Esophagus muscularis mucosa (tissue), 4 donors: ENCODE data around the gene TMA7B. TPM values are rescaled to one million over a fixed set of nuclear protein-coding genes. Genes with fewer than 3 reads are reported as not detected.
A peak's percentile ranks its signal among the peaks of the same experiment; 100 is the strongest.

Experiments
- DNase-seq: peaks from one replicate; pipeline ENCODE4 v3.0.0-alpha.2; 2017; ENCODE audit errors: extremely low spot score
- H3K27ac ChIP-seq, 4 donors: fragments of 200-600 bp; sonication (generic); replicated peaks in 1 of 4; 1 replicate in 3 of 4; 2 replicates in 1 of 4; pipeline ENCODE4 v1.5.1; 2016 to 2019; ENCODE audit warnings: mild to moderate bottlenecking in 1 of 4
- H3K27me3 ChIP-seq, 4 donors: fragments of 200-600 bp; sonication (generic); one replicate each; pipeline versions ENCODE4 v1.5.1 to v1.6.0; 2016 to 2019
- H3K36me3 ChIP-seq, 4 donors: fragments of 200-600 bp; sonication (generic); one replicate each; pipeline ENCODE4 v1.5.1; 2016 to 2019
- H3K4me1 ChIP-seq, 4 donors: fragments of 200-600 bp; sonication (generic); one replicate each; pipeline ENCODE4 v1.5.1; 2016 to 2019
- H3K4me3 ChIP-seq, 4 donors: fragments of 200-600 bp; sonication (generic); 1 replicate in 2 of 4; 2 replicates in 2 of 4; pipeline ENCODE4 v1.5.1; 2016 to 2019; ENCODE audit warnings: mild to moderate bottlenecking in 4 of 4, moderate library complexity in 1 of 4
- H3K9me3 ChIP-seq, 4 donors: fragments of 200-600 bp; sonication (generic); 1 replicate in 3 of 4; 2 replicates in 1 of 4; pipeline ENCODE4 v1.5.1; 2016 to 2019
- EP300 ChIP-seq: sonication (generic); formaldehyde crosslinking; IDR thresholded peaks from one replicate; pipeline ENCODE4 v1.6.1; 2017; ENCODE audit warnings: antibody characterized with exemption
- POLR2A ChIP-seq: fragments of 450-650 bp; IDR thresholded peaks from one replicate; pipeline ENCODE4 v1.6.1; 2017; ENCODE audit warnings: antibody characterized with exemption, moderate library complexity, mild to moderate bottlenecking, low read depth
- POLR2AphosphoS5 ChIP-seq, 2 donors: sonication (generic); formaldehyde crosslinking; IDR thresholded peaks; one replicate each; pipeline ENCODE4 v1.6.1; 2017; ENCODE audit warnings: antibody characterized with exemption in 2 of 2
- WGBS: methylation state at CpG from one replicate; pipeline ENCODE4 v1.1.5; 2018; 5-methylcytosine and 5-hydroxymethylcytosine counted together
- intact Hi-C: fragments of 100-400 bp; cut with DNase I; formaldehyde crosslinking; loops from one replicate; pipeline ENCODE4 v1.15.1; 2023
- total RNA-seq, 4 donors: library from RNA; depleted of rRNA; stranded (reverse); fragments of >200 nt; gene quantifications; one replicate each; pipeline versions ENCODE4 v1.1.0 to v1.2.1, GENCODE V29; 2016
- TF ChIP-seq, protein P1 (sequence below), 3 experiments: fragments of 200-600 bp in 2 of 3; fragments of 450-650 bp in 1 of 3; sonication (generic) in 2 of 3; IDR thresholded peaks; one replicate each; pipeline ENCODE4 v1.5.1; 2017 to 2019; ENCODE audit warnings: antibody characterized with exemption in 3 of 3, mild to moderate bottlenecking in 2 of 3, moderate library complexity in 1 of 3

TMA7B gene
- total RNA-seq, 4 donors from 2014 or later, result not detected

DNA sequence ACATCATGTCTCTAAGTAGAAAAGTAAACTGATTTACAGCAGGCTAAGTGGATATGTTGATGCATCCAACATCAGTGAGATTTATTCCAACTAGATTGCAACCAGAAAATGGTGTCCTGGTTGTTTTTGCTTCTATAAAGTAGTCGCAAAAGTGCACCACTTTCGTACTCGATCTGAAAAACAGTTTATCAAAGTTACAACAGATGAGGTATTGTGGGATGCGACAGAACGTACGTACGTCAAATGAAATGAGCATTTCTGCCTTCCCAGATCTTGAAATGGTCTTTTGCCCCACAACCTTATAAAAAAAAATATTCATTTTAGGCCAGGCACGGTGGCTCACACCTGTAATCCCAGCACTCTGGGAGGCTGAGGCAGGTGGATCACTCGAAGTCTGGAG, 45.6 kb upstream of the TMA7B start:
- TF ChIP-seq, protein P1, sequence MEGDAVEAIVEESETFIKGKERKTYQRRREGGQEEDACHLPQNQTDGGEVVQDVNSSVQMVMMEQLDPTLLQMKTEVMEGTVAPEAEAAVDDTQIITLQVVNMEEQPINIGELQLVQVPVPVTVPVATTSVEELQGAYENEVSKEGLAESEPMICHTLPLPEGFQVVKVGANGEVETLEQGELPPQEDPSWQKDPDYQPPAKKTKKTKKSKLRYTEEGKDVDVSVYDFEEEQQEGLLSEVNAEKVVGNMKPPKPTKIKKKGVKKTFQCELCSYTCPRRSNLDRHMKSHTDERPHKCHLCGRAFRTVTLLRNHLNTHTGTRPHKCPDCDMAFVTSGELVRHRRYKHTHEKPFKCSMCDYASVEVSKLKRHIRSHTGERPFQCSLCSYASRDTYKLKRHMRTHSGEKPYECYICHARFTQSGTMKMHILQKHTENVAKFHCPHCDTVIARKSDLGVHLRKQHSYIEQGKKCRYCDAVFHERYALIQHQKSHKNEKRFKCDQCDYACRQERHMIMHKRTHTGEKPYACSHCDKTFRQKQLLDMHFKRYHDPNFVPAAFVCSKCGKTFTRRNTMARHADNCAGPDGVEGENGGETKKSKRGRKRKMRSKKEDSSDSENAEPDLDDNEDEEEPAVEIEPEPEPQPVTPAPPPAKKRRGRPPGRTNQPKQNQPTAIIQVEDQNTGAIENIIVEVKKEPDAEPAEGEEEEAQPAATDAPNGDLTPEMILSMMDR (IDR thresholded peaks at IDR 0.05), result no peak
- TF ChIP-seq POLR2AphosphoS5 (IDR thresholded peaks at IDR 0.05) (no peak), EP300 (no peak), POLR2A (no peak)
- no peak for DNase-seq
- Histone ChIP-seq H3K4me3 (no peak overlapping the region), H3K27ac (no peak overlapping the region), H3K27me3 (peaks cover 0 to 15% (median 0%) of the 10 kb centered on the region in 4 donors), H3K36me3 (no peaks in the 10 kb centered on the region), H3K9me3 (no peaks in the 10 kb centered on the region), H3K4me1 (peaks cover 6 to 21% (median 19%) of the 10 kb centered on the region in 4 donors)
- 93% methylated on average over 9 of the region's 9 CpGs for WGBS
- intact Hi-C loops, result no loop called here

DNA sequence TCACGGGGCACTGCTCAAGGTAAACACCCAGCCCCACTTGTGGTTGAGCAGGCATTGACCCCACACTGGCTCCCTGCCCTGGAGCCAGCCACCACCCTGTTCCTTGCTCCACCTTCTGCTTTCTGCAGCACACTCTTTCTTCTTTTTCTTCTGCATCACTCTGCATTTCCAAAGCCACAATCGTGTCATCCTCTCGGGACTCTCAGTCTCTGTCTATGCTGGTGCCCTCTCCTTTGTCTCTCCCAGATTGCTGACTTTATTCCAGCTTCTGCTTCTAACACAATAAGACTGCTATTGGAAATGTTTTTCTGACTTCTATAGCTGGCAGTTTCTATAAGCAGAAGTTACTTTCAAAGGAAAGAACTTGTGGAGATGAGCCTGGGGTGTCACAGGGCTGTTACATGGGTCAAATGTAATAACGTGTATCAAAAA, 44.9 kb upstream of the TMA7B start:
- no peak overlapping the region for H3K4me3 ChIP-seq
- intact Hi-C loops, result no loop called here
- H3K27ac ChIP-seq, result no peak overlapping the region
- H3K9me3 ChIP-seq, result no peaks in the 10 kb centered on the region
- H3K27me3 ChIP-seq, result peaks cover 0 to 10% (median 0%) of the 10 kb centered on the region in 4 donors
- no peaks in the 10 kb centered on the region for H3K36me3 ChIP-seq
- H3K4me1 ChIP-seq, result peaks cover 6 to 21% (median 20%) of the 10 kb centered on the region in 4 donors
- 73% methylated on average over 4 of the region's 4 CpGs for WGBS
- TF ChIP-seq POLR2AphosphoS5 (IDR thresholded peaks at IDR 0.05) (no peak), POLR2A (no peak), EP300 (no peak)
- TF ChIP-seq, protein P1 (IDR thresholded peaks at IDR 0.05), result no peak
- DNase-seq, result peak; percentile 68

DNA sequence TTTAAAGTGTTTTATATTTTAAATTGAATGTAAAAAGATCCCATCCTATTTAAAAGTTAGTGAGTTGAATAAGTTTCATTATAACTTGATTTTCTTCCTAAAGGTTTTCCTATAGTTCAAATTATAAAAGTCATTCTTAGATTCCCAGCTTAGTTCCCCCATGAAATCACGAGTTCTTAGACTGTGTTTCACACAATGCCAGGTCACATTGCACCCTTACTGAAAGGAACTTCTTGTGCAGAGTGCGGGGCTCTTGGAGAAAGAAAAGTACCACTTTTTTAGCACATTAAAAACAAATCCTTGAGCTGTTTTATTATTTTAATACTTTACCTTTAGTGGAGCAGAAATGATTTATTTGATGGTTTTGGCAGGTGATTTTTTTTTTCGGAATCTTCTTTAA, 43.7 kb upstream of the TMA7B start:
- Histone ChIP-seq H3K27ac (no peak overlapping the region), H3K27me3 (peaks cover 0 to 10% (median 0%) of the 10 kb centered on the region in 4 donors), H3K4me3 (no peak overlapping the region), H3K4me1 (peaks cover 6 to 33% (median 26%) of the 10 kb centered on the region in 4 donors), H3K36me3 (no peaks in the 10 kb centered on the region), H3K9me3 (no peaks in the 10 kb centered on the region)
- no peak for TF ChIP-seq POLR2AphosphoS5 (IDR thresholded peaks at IDR 0.05)
- TF ChIP-seq, protein P1 (IDR thresholded peaks at IDR 0.05), result no peak
- TF ChIP-seq EP300, result no peak
- TF ChIP-seq POLR2A, result no peak
- DNase-seq, result no peak
- intact Hi-C loops, result no loop called here
- 79% methylated on average over 3 of the region's 3 CpGs for WGBS

DNA sequence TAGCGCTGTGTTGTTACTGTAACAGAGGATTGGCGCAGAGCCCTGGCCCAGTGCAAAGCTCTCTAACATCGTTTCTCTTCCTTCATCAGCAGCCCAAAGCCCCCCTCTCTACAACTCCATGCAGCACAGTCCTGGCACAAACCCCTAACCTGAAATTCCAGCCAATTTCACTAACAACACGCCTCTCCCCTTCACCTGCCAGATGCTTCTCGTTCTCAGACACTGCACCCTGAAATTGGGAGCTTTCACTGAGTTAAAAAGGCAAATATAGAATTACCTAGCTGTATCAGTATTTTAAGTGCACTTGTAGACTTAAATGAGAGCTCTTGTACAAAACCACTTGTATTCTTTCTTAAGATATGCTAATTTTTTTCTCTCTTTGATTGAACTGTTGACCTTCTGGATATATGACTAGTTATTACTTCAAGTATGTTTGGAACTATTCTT, 43.0 kb upstream of the TMA7B start:
- H3K27ac ChIP-seq, result no peak overlapping the region
- peak; percentile 68 for DNase-seq
- 57% methylated on average over 5 of the region's 5 CpGs for WGBS

More for the DNA sequence above, 43.0 kb upstream of the TMA7B start:
- Histone ChIP-seq H3K36me3 (no peaks in the 10 kb centered on the region), H3K4me1 (peaks cover 6 to 34% (median 26%) of the 10 kb centered on the region in 4 donors), H3K4me3 (no peak overlapping the region), H3K27me3 (peaks cover 0 to 6% (median 0%) of the 10 kb centered on the region in 4 donors), H3K9me3 (no peaks in the 10 kb centered on the region)
- intact Hi-C loops, result no loop called here
- TF ChIP-seq POLR2A, result no peak
- TF ChIP-seq POLR2AphosphoS5 (IDR thresholded peaks at IDR 0.05), result no peak
- TF ChIP-seq, protein P1 (IDR thresholded peaks at IDR 0.05), result no peak
- TF ChIP-seq EP300, result no peak
